SK-N-SH (cell line): ENCODE measurements around the gene CKS2.

Experiments used
- EP300 ChIP-seq, 2 experiments: IDR thresholded peaks; 2 replicates each; pipeline versions ENCODE4 v1.4.0 to v1.6.1; 2012; ENCODE audit warnings: borderline replicate concordance in 1 of 2, low read depth in 1 of 2, low read length in 1 of 2
- FOXM1 ChIP-seq: IDR thresholded peaks from 2 replicates; pipeline ENCODE4 v1.4.0; 2012; ENCODE audit warnings: low read depth, mild to moderate bottlenecking
- MAX ChIP-seq: IDR thresholded peaks from 2 replicates; pipeline ENCODE4 v1.4.0; 2012; ENCODE audit warnings: low read depth
- MEF2A ChIP-seq: IDR thresholded peaks from 2 replicates; pipeline ENCODE4 v1.4.0; 2012; ENCODE audit warnings: low read depth, borderline replicate concordance
- POLR2AphosphoS5 ChIP-seq: IDR thresholded peaks from 2 replicates; pipeline ENCODE4 v1.6.1; 2012; ENCODE audit warnings: low read depth, low read length
- RAD21 ChIP-seq: IDR thresholded peaks from 2 replicates; pipeline ENCODE4 v1.6.1; 2012; ENCODE audit warnings: mild to moderate bottlenecking, low read length
- SIN3A ChIP-seq: IDR thresholded peaks from 2 replicates; pipeline ENCODE4 v1.6.1; 2012; ENCODE audit warnings: low read depth, mild to moderate bottlenecking, low read length, moderate library complexity, borderline replicate concordance
- TF ChIP-seq, protein P1 (sequence below): fragments of 200-600 bp; sonication (generic); IDR thresholded peaks from 2 replicates; pipeline ENCODE4 v1.6.1; 2017; ENCODE audit warnings: antibody characterized with exemption, mild to moderate bottlenecking, moderate library complexity
- TF ChIP-seq, protein P2 (sequence below): IDR thresholded peaks from 2 replicates; pipeline ENCODE4 v1.4.0; 2012; ENCODE audit warnings: low read depth, borderline replicate concordance

GRCh38 chr9:89293014-89293413, 18.0 kb upstream of the CKS2 start:
- TF ChIP-seq POLR2AphosphoS5 (no peak), MEF2A (no peak), SIN3A (no peak), EP300 (IDR thresholded peaks at IDR 0.05; ENCODE audit: borderline replicate concordance in 1 of 2, low read depth in 1 of 2, low read length in 1 of 2) (no peak), FOXM1 (no peak), MAX (no peak), RAD21 (no peak)
- TF ChIP-seq, protein P1, sequence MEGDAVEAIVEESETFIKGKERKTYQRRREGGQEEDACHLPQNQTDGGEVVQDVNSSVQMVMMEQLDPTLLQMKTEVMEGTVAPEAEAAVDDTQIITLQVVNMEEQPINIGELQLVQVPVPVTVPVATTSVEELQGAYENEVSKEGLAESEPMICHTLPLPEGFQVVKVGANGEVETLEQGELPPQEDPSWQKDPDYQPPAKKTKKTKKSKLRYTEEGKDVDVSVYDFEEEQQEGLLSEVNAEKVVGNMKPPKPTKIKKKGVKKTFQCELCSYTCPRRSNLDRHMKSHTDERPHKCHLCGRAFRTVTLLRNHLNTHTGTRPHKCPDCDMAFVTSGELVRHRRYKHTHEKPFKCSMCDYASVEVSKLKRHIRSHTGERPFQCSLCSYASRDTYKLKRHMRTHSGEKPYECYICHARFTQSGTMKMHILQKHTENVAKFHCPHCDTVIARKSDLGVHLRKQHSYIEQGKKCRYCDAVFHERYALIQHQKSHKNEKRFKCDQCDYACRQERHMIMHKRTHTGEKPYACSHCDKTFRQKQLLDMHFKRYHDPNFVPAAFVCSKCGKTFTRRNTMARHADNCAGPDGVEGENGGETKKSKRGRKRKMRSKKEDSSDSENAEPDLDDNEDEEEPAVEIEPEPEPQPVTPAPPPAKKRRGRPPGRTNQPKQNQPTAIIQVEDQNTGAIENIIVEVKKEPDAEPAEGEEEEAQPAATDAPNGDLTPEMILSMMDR, result no peak
- TF ChIP-seq, protein P2, sequence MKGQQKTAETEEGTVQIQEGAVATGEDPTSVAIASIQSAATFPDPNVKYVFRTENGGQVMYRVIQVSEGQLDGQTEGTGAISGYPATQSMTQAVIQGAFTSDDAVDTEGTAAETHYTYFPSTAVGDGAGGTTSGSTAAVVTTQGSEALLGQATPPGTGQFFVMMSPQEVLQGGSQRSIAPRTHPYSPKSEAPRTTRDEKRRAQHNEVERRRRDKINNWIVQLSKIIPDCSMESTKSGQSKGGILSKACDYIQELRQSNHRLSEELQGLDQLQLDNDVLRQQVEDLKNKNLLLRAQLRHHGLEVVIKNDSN, result no peak
